Dermis microvascular lymphatic vessel endothelial cell (primary cell): Measurements from ENCODE around the gene USP53. TPM values are rescaled to one million over a fixed set of nuclear protein-coding genes. Genes with fewer than 3 reads are reported as not detected.
"Not testable (repeated sequence)": the region's sequence is repeated elsewhere in the genome, so short reads cannot be mapped to it uniquely, and the experiment has no call there.

Experiments
- DNase-seq, 2 donors: peaks; one replicate each; pipeline versions ENCODE4 v3.0.0 to v3.0.0-alpha.2; 2010; ENCODE audit warnings: low read depth in 2 of 2
- total RNA-seq: library from RNA; depleted of rRNA; stranded (reverse); fragments of >200 nt; gene quantifications from 2 replicates; pipeline ENCODE4 v1.2.1, GENCODE V29; 2014

Gene USP53
- total RNA-seq, 1 donor from 2014 or later = 14.4 TPM

DNA sequence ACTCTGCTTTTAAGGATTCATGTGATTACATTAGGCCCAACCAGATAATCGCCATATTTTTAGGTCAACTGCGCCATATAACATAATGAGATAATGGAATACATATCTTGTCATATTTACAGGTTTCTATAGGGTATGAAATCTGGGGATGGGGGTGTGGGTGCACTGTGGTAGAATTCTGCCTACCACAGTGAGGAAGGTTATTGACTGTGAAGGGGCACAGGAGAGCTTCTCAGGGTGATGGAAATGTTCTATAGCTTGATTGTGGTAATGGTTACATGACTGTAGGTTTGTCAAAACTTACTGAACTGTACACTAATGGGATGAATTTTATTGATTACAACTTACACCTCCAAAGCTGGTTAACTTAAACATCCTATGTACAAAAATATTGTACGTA is 15.9 kb downstream of the USP53 start:
- DNase-seq = no peak

GRCh38 chr4:119229908-119230687 is 17.6 kb downstream of the USP53 start:
- DNase-seq = no peak

GRCh38 chr4:119231491-119231890 is 19.0 kb downstream of the USP53 start:
- peak in 1 of 2 donors; percentile 47 for DNase-seq

GRCh38 chr4:119232286-119232685 is 19.8 kb downstream of the USP53 start:
- DNase-seq = no peak

- no peak for DNase-seq
Observed at GRCh38 chr4:119233191-119233590, 20.7 kb downstream of the USP53 start.

DNA sequence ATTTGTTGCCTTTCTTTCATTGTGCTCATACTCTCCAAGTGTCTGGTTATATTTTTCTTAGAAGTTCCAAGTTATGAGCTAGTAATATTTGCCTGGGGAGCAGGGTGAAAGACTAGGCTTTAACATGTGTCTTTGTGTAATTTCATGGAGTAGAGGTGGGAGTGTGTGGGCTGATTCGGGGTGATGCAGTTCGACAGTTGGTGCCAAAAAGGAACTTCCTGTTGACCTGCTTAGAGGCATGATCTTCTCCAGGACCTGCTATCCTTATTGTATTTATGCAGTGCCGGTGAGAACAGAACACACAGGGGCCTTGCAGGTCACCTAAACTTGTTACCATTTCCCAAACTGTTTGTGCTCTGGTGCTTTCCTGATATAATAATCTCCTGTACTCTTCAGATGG is 21.2 kb downstream of the USP53 start:
- peak in 1 of 2 donors; percentile 76 for DNase-seq

- no peak for DNase-seq
Observed at GRCh38 chr4:119237201-119237600, 24.7 kb downstream of the USP53 start.

DNA sequence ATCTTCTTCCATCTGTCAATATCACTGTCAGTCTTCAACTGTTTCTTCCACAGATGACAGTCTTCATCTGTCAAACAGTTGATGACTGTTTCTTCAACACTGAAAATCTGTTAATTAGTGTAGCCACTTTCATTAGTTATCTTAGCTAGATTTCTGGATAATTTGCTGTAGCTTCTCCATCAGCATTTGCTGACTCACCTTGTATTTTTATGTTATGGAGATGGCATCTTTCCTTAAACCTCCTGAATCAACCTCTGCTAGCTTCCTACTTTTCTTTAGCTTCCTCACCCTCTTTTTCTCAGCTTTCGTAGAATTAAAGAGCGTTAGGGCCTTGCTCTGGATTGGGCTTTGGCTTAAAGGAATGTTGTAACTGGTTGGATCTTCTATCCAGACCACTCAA is 25.1 kb downstream of the USP53 start:
- DNase-seq = no peak

GRCh38 chr4:119238068-119238722 is 25.7 kb downstream of the USP53 start:
- peak in 1 of 2 donors; percentile 66 for DNase-seq

GRCh38 chr4:119240128-119240527 is 27.6 kb downstream of the USP53 start:
- DNase-seq = no peak

GRCh38 chr4:119240568-119240967 is 28.1 kb downstream of the USP53 start:
- DNase-seq = no peak

DNA sequence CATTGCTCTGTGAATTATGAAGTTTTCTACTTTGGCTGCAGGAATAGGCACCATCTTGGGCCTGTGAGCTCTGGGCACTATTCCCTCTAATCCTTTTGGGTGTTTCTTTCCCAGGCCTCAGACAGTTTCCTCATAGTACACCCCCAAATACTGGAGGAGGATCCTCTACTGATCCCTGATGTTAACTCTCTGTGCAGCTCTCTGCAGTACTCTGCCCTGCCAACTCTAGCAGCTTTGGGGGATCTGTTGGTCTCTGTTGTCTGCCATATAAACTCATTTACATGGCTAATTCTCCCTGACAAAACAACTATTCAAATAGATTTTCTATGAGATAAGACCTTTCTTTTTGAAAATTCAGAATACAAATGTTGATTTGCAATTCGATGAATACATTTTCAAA is 29.9 kb downstream of the USP53 start:
- no peak for DNase-seq

DNA sequence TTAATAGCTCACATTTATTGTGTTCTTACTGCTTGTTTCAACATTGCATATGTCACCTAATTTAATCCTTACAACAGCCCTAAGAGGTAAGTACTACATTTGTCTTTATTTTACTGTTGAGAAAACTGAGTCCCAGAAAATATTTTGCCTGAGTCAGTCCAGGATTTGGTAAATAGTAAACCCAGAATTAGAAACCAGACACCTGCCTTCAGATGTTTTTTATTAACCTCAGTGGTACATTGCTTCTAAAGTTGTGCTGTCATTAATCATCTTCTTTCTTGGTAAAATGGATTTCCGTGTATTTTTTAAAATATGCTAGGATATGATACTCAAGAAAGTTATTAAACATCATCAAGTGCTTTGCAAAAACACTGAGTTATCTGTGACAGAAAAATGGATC is 31.4 kb downstream of the USP53 start:
- no peak for DNase-seq

- DNase-seq = no peak
Observed at GRCh38 chr4:119244344-119244743, 31.8 kb downstream of the USP53 start.

DNA sequence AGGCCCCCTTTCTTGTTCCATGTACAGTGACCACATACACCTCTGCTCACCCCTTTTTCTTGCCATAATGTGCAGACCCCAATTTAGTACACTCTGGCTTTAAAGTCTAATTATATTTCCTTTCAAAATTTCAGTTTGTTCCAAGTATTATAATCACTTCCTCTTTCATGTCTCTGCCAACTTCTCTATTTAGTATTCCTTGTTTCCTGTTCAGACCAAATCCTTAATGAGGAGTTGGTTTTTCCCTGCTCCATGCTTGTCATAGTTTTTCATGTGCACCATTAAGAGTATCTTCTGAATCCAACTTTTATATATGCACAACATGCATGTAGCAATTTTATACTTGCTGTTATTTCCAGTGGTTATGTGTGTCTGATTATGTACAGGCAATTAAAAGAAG is 32.3 kb downstream of the USP53 start:
- peak in 1 of 2 donors; percentile 37 for DNase-seq

- DNase-seq = no peak
Observed at GRCh38 chr4:119246177-119246733, 33.7 kb downstream of the USP53 start.

DNA sequence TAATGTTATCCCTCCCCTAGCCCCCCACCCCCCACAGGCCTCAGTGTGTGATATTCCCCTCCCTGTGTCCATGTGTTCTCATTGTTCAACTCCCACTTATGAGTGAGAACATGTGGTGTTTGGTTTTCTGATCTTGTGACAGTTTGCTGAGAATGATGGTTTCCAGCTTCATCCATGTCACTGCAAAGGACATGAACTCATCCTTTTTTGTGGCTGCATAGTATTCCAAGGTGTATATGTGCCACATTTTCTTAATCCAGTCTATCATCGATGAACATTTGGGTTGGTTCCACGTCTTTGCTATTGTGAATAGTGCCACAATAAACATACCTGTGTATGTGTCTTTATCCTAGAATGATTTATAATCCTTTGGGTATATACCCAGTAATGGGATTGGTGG is 38.5 kb downstream of the USP53 start:
- not testable (repeated sequence) for DNase-seq

GRCh38 chr4:119255223-119255622 is 42.7 kb downstream of the USP53 start:
- not testable (repeated sequence) for DNase-seq

- DNase-seq = no peak
Observed at GRCh38 chr4:119260528-119260927, 48.0 kb downstream of the USP53 start.

DNA sequence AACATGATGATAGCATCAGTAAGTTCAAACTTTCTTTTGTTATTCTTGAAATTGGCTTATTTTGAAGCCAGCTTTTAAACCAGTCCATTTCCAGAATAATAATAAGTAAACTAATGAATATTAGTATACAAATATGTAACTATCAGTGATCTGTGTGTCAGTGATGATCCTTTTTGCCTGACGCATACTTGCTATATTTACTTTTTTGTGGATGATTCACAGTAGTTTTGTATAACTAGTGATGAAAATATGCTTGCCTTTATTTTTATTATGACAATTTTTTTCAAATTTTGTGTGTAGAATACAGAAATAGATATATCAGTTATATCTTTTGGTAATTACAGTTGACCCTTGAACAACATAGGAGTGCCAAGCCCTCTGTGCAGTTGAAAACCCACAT is 49.5 kb downstream of the USP53 start:
- DNase-seq = no peak

DNA sequence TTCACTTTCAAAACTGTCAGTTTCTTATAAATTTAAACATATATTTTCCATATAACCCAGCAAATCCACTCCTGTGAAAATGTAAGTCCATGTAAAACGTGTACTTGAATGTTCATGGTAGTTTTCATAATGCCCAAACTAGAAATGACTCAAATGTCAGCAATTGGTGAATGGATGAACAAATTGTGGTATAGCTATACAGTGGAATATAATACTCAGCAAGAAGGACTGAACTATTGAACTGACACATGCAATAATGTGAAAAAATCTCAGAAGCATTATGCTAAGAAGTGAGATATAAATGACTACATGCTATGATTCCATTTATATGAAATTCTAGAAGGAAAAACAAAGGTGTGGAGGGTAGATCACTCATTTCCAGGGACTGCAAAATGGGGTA is 52.2 kb downstream of the USP53 start:
- no peak for DNase-seq

- no peak for DNase-seq
Observed at GRCh38 chr4:119266153-119266552, 53.6 kb downstream of the USP53 start.

DNA sequence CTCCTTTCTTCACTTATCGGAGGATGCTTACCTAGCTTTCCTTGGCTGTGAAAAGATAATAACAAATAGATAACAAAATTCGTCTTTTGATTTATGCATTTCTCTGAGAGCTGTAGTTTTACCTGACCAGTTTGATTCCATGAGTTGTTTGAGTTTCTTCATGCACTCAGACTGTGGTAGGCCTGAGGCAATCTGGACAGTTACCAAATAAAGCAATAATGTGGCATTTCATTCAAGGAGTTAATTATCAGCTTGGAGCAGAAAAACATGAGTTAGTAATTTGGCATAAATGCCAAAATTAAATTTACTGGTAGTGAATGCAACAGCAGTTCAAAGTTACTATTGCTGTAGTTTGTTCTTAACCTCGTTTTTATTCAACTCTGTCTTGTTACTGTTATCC is 56.0 kb downstream of the USP53 start:
- DNase-seq = no peak
